SK-N-MC (cell line): ENCODE measurements around the gene RNASEH1.

Experiments used
- EZH2 ChIP-seq: fragments of 200-600 bp; sonication (generic); IDR thresholded peaks from one replicate; pipeline ENCODE4 v1.6.1; 2017; ENCODE audit warnings: antibody characterized with exemption
- FOXP2 ChIP-seq: optimal IDR thresholded peaks from 2 replicates; pipeline ENCODE3; 2011; ENCODE audit warnings: mild to moderate bottlenecking, moderate library complexity; ENCODE audit not compliant: insufficient read depth; ENCODE audit errors: extremely low read length, control extremely low read depth
- POLR2AphosphoS5 ChIP-seq: IDR thresholded peaks from 2 replicates; pipeline ENCODE4 v1.6.1; 2012; ENCODE audit warnings: mild to moderate bottlenecking, low read depth, low read length, borderline replicate concordance

DNA sequence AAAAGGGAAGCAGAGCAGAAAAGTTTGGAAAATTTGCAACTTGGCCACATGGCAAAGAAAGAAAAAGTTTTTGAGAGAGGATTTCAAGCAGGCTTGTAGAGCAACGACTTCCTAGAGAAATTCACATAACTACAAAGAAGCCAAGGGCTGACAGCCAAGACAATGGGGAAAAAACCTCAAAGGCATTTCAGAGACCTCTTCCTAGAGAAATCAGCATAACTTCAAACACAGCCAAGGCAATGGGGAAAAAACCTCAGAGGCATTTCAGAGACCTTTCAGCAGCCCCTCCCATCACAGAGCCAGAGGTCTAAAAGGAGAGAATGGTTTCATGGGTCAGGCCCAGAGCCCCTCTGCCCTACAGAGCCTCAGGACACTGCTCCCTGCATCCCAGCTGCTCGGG, 46.0 kb downstream of the RNASEH1 start:
- no peak for TF ChIP-seq EZH2
- TF ChIP-seq FOXP2: no peak
- TF ChIP-seq POLR2AphosphoS5: no peak
